Dedifferentiated amniotic fluid mesenchymal stem cell (primary cell): ENCODE measurements around the gene MAPK1.
"Not testable (repeated sequence)": the region's sequence is repeated elsewhere in the genome, so short reads cannot be mapped to it uniquely, and the experiment has no call there.

Experiments used
- DNase-seq: peaks from one replicate; pipeline ENCODE4 v3.0.0-alpha.2; 2016; ENCODE audit errors: extremely low spot score

The MAPK1 gene

DNA sequence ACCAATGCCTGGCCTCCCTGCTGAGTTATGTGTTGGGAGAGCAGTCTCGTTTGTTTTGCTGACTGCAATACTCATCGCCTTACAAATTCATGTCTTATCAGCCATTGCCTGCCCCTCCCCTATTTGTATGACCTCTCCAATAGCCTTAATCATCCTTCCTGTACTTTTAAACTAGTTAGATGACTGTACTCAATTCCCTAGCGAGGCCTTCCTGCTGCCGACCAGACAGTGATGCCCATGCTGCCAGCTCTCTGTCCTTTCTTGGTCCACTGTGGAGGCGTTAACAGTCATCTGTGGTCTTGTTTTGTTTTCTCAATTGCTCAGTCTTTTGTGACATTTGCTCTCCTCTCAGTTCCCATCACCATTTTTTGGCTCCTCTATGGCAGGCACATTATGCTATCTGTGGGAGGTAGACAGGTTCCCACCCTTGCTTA lies 111.6 kb downstream of the MAPK1 start:
- DNase-seq = peak; percentile 41

DNA sequence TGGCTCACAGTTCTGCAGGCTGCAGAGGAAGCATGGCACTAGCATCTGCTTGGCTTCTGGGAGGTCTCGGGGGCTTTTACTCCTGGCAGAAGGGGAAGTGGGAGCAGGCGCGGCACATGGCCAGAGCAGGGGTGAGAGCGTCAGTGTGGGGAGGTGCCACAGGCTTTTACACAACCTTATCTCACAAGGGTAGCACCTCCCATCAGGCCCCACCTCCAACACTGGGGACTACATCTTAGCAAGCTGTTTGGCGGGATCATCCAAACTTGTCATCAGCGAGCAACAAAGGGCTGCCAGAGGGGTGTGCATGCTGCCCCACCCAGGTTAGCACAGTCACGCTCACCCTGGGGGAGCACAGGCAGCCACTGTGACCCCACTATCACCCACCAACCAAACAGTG lies 112.9 kb downstream of the MAPK1 start:
- no peak for DNase-seq

DNA sequence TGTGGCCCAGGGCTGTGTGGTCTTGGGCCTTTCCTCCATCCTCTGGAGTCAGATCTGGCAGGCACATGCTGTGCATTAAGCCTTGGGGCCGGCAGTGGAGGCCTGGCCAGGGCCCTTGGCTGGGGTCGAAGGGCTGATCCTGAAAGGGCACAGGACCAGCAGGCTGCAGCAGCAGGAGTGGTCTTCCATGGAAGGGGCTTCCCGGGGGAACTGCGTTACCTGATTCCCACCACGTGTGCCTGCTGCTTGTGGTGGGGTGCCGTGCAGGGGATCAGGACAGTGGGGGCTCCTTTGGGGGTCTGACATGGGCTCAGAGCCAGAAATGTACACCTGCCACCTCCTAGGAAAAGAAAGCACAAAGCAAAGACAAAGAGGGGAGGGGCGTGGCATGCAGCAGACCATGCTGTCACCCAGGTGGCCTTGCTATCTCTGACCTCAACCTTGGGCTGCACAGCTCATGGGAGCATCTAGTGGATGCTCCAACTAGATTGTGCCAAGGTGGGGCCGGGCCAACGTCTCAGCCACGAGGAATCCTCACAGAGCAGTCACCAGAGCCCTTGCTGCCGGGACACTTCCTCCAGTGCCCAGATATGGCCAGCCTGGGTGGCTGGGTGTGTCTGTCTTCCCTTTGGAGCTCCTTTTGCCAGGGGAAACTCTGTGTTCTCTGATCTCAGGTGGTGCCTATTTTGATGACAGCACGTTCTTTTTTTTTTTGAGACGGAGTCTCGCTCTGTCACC lies 113.9 kb downstream of the MAPK1 start:
- DNase-seq = no peak

DNA sequence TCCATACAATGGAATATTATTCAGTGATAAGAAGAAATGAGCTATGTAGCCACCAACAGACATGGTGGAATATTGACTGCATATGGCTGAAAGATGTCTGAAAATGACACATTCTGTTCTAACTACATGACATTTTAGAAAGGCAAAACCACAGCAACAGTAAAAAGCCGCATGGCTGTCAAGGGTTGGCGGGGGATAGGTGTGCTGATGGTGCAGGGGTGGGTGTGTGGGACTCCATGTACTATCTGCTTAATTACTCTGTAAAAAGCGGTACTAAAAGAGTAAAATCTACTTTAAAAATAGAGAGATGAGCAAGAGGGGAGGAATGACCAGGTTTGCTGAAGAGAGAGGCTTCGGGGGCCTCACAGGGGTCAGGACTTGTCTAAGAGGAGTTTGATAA lies 115.2 kb downstream of the MAPK1 start:
- DNase-seq = no peak

DNA sequence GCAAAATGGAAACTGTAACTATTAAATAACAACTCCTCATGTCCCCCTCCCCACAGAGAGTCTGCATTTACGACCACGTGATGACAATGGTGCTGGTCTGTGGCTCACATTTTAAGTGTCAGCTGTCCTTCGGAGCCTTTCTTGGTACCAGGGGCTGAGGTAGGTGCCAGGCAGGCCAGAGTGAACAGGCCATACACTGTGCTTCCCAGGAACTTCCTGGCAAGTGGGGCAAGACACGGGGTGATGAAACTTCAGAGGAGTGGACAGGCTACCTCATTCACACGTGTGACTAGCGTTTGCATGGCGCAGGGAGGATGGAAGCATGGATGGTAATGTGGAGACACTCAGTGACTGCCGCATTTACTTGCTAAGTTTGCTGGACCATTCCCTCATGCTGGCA lies 121.5 kb downstream of the MAPK1 start:
- DNase-seq = no peak

DNA sequence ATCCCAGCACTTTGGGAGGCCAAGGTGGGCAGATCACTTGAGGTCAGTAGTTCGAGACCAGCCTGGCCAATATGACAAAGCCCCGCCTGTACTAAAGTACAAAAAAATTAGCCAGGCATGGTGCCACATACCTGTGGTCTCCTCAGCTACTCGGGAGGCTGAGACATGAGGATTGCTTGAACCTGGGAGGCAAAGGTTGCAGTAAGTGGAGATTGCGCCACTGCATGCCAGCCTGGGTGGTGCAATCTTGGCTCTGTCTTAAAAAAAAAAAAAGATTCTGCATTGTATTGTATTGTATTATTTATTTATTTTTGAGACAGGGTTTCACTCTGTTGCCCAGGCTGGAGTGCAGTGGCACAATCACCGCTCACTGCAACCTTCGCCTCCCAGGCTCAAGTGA lies 122.5 kb downstream of the MAPK1 start:
- DNase-seq = not testable (repeated sequence)

DNA sequence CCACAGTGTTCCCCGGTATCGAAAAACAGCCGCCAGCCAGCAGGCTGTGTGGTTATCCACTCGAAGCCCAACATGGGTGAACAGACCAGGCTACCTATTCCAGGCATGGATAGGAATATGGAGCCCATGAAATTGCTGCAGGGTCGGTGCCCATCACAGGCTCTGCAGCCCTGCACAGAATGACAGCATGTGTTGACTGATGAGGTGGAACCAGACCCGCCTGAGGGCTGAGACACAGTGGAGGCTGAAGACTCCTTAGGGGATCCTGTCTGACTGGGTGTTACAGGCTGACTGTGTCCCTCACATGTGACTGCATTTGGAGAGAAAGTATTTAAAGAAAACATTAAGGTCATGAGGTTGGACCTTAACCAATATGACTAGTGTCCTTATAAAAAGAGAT lies 125.7 kb downstream of the MAPK1 start:
- no peak for DNase-seq

DNA sequence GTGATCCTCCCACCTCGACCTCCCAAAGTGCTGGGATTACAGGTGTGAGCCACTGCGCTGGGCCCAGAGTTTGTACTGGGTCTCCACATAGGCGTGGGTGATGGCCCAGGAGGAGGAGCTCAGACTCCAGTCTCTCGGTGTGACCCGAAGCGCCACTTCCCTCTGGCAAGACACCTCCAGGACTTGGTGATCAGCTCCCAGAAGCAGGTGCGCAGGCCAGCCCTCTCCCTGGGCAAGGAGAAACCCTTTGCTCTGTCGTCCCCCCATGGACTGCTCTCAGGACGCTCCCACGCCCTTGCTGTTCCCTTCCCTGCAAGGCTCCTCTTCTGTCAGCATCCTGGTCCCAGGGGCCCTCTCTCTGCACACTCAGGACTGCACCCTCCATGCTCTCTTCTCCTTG lies 126.4 kb downstream of the MAPK1 start:
- no peak for DNase-seq

DNA sequence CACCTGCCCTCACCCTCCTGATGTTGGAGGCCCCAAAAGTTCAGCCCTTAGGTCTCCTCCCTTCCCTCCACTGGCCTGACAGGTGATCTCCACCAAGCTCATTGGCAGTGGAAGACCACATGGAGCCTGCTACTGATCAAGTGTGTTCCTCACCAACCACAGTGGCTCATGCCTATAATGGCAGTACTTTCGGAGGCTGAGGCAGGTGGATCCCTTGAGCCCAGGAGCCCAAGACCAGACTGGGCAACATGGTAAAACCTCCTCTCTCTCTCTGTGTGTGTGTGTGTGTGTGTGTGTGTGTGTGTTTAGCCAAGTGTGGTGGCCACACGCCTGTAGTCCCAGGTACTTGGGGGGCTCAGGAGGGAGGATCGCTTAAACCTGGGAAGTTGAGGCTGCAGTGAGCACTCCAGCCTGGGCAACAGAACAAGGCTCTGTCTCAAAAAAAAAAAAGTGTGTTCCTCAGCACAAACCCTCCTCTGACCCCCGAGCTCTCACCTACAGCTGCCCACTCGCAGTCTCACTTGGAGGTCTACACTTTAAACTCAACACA lies 127.5 kb downstream of the MAPK1 start:
- DNase-seq = no peak

DNA sequence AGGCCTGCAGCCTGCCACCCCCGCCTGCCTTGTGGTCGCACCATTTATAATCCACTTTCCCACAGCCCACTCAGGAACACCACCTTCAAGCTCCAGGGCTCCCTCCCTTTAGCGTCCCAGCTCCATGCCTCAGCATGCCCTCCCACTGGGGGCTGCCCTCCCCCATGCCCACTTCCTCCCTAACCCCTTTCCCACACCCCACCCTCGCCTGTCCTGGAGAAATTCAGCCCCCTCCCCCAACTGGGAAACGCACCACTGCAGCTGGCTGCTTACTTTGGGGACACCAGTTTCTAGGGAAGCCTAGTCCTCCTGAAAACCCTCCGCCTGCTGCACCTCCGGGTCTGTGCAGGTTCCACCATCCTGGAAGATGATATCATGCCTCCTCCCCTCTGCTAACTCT lies 128.5 kb downstream of the MAPK1 start:
- no peak for DNase-seq

DNA sequence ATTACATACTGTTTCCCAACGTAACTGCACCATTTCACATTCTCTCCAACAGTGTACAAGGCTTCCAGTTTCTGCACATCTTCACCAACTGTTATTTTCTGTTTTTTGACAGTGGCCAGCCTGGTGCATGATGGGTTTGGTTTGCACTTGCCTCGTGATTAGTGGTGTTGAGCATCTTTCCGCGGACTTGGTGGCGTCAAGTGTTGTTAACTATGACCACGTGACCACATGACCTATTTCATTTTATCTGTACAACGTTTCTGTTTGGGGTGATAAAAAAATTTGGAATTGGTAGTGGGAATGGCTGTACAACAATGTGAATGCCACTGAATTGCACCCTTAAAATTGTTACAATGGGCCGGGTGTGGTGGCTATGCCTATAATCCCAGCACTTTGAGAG lies 129.4 kb downstream of the MAPK1 start:
- DNase-seq = no peak

DNA sequence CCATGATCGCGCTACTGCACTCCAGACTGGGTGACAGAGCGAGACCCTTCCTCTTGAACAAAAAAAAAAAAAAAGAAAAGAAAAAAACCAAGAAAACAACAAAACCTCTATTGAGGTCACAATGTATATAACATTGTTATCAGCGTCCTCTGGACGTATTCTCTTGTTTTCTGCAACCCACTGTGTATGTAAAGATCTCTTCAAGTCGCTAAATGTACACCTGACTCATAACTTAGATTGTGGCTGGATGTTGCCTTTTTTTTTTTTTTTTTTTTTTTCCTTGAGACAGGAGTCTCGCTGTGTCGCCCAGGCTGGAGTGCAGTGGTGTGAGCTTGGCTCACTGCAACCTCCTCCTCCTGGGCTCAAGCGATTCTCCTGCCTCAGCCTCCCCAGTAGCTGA lies 130.5 kb downstream of the MAPK1 start:
- DNase-seq = no peak

DNA sequence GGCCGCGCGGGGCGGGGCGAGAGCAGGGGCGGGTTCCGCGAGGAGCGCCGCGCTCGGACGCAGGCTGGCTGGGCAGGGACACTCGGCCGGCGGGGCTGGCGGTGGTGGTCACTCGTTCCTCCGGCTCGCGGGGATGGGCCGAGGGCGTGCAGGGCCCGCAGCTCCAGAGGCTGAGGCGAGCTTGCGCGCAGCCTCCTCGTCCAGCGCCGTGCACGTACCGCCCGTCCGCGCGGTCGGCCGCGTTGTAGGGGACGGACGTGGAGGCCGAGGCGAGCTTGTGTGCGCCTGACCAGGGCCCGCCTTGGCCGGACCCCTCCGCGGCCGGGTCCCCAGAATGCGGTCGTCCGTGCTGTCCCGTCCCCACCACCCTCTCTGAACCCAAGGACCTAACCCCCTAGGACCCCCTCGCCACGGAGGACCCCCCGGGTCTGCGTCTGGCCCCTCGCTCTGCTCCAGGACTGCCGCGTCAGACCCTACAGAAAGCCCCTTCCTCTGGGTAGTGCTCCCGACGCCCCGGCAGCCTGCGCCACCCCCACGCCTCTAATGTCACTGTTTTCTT lies 131.3 kb downstream of the MAPK1 start:
- DNase-seq = no peak

DNA sequence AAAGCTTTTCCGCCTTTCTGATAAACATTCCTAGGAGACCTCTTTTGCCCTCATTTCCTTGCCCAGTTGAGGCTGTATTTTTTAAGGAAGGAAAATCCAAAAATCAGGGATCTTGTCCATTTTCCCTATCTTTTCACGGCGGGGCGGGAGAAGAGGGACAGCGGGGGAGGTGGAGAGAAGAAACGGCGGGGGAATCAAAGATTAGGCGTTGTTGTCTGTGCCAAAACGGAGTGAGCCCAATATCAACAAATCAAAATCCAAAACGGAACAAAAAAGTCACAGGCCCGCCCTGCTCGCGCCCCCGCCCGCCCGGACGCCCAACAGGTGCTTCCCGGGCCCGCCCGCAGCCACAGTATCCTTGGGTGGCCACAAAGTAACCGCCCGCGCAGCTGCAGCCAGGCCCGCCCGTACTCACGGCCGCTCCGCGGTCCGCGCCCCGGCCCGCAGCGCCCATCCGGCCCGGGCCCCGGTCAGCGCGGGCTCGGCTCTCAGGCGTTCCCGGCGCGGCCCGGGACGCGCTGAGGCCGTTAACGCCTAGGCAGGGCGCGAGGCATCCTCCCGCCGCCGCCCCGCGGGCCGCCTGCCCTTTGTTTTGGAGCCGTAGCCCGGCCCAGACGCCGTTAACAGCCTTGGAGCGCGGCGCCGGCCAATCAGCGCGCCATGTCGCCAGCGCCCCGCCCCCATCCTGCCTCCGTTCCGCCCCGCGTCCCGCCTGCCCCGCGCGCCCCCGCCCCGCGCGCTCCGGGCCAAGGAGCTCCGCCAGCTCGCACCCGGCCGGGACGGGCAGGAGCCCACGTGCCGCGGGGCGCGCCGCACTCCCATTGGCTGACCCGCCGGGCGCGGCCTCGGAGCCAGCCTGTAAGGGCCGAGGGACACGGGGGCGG lies 132.0 kb downstream of the MAPK1 start, which contains the start of gene YPEL1:
YPEL1 (minus strand) TSS at position 595 of the 884 bp plus-strand sequence. CDS start 25,050 bp downstream, outside the sequence.
- DNase-seq = peak; percentile 94

DNA sequence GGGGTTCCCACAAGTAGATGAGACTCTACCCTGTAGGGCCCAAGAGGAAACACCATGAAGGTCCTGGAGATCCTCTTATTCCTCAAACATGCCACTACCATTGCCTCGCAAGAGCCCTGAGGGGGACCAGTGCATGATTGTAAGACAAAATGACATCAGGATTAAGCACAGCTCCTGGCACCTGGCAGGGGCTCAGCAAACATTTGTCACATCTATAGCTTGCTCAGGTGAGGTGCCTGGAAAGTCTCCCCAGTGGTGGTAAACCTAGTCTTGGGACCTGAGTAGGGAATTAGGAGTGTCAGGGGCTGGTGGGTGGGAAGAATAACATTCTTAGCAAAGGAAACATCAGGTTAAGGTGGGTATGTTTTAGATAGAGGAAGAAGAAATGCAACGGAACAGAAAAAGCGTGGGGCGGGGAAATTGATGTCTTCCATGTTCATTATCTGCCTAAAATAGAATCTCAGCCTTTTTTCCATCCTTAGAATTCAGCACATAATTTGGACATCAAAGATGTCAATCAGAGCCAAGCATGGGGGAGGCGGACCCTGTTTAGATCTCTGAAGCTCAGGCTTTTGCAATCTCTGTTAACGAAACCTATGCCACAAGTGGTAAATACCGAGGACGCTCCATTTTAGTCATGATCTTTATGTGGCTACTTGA lies 132.8 kb downstream of the MAPK1 start:
- DNase-seq = no peak

DNA sequence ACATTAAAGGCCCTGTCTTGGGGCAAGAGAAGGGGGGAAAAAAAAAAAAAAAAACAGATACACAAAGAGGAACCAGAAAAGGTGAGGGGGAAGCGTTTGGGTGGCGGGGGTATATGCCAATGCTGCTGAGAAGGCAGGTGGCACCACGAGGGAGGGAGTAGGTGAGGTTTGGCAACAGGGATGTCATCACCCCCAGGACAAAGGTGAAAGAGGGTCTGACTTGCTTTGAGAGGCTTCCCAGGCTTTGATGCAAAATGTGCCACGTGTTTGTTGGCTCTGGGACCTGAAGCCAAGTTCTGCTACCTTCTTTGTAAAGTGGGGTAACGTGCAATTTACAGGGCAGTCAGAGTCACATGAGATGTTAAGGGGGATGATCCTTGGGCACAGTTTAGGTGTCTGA lies 135.9 kb downstream of the MAPK1 start:
- no peak for DNase-seq

DNA sequence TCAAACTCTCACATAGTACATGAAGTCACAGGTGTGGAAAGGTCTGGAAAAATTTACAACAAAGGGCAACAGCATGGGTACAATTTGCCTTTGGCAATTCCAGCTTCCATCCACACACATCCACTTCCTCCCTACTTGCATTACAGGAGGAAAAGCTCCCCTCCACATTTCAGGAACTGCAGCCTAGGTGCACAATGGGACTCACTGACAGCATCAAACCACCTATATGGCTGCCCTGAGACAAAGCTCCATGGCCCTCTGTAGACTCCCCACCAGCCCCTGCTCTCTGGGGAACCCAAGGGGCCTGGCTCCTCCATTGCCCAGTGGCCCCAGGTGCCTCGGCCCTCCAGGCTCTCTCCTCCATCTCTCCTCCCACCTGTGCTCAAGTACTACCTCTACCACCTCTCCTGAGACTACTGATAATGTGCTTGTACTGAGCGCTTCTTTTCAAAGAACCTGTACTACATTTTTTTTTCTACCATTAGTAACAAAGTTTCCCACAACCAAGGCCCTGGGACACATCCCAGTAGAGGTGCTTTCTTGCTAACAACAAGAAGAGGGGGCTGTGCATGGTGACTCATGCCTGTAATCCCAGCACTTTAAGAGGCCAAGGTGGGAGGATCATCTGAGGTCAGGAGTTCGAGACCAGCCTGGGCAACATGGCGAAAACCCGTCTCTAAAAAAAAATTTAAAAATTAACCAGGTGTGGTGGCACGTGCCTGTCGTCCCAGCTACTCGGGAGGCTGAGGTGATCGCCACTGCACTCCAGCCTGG lies 136.7 kb downstream of the MAPK1 start:
- DNase-seq = no peak

DNA sequence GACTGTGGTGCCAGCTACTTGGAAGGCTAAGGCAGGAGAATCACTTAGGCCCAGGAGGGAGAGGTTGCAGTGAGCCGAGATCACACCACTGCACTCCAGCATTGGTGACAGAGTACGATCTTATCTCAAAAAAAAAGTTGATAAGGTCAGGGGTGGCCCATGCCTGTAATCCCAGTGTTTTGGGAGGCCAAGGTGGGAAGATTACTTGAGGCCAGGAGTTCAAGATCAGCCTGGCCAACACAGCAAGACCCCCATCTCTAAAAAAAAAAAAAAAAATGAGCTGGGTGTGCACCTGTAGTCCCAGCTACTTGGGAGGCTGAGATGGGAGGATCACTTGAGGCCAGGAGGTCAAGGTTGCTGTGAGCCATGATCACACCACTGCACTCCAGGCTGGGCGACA lies 138.3 kb downstream of the MAPK1 start:
- not testable (repeated sequence) for DNase-seq

DNA sequence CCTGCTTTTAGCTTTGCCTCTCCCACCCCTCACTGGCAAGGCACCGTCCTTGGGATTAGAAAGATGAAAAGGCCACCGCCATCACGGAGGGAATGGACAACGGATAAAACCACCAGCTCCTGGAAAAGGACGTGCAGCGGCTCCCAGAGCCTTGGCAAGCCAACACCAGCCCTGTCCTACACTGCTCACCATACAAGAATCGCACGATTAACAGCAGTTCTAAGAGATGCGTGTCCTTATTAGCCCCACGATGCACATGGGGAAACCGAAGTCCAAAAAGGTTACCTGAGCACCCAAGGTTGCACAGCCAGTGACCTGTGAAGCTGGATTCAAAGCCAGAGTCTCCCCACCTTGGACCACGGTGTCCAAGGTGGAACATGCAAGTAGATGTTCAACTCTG lies 139.2 kb downstream of the MAPK1 start:
- no peak for DNase-seq

DNA sequence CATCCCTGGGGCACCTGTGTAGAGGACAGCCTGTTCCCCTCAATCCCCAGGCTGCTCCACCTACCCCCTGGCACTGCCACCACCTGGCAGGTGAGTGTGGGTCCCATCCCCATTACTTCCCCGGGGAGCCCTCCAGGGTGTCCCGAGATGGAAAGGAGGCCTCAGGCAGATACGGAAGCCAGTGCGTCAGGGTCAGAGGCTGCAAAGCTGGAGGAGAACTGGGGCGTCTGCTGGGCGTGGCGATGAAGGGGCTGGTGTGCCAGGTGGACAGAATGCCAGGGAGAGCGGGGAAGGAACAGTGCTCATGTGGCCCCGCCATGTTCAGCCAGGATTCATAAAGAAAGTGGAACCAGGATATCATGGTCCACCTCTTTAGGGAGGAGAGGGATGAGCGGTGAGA lies 139.7 kb downstream of the MAPK1 start:
- DNase-seq = no peak

DNA sequence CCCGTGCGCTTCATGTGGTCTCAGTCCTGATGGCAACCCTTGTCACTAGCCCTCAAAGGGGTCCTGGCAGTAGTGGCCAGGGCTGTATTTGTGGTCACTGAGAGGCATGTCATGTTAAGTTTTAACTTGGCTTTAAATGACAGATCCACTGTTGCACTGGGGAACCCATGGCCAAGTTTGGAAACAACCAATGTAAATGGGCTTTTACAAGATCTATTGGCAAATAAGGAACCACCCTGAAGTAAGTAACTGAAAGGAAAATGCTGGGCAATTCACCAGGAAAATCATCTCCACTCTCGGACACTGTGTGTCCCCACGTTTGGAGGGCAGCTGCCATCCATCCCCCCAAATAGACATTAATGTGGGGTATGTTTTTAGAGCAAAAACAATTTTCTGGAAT lies 140.3 kb downstream of the MAPK1 start:
- no peak for DNase-seq
